ENCODE data around the gene ZMYND8.

ZMYND8 gene

GRCh38 chr20:47317127-47317895 is 39.2 kb downstream of the ZMYND8 start:
- H3K4me3 ChIP-seq (ENCODE audit: low read length), result no peak overlapping the region
- peak; percentile 99 for DNase-seq (ENCODE audit: low read depth)
- TF ChIP-seq CTCF (IDR thresholded peaks at IDR 0.05; ENCODE audit: insufficient read depth, low read depth, low read length, missing control alignments), result no peak

DNA sequence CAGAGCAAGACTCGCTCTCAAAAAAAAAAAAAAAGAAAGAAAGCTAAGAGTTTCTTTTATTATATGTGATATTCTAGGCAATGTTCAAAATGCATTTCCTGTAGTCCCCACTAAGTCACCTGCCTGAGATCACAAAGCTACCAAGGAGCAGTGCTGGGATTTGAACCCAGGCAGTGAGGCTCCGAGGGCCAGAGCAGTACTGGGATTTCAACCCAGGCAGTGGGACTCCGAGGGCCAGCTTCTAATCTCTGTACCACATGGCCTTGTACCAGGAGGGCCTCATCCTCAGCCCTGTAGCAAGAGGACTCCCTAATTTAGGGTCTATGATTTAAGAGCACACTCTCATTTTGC is 39.7 kb downstream of the ZMYND8 start:
- H3K4me3 ChIP-seq (ENCODE audit: low read length), result no peak overlapping the region
- DNase-seq (ENCODE audit: low read depth), result no peak
- no peak for TF ChIP-seq CTCF (IDR thresholded peaks at IDR 0.05; ENCODE audit: insufficient read depth, low read depth, low read length, missing control alignments)

DNA sequence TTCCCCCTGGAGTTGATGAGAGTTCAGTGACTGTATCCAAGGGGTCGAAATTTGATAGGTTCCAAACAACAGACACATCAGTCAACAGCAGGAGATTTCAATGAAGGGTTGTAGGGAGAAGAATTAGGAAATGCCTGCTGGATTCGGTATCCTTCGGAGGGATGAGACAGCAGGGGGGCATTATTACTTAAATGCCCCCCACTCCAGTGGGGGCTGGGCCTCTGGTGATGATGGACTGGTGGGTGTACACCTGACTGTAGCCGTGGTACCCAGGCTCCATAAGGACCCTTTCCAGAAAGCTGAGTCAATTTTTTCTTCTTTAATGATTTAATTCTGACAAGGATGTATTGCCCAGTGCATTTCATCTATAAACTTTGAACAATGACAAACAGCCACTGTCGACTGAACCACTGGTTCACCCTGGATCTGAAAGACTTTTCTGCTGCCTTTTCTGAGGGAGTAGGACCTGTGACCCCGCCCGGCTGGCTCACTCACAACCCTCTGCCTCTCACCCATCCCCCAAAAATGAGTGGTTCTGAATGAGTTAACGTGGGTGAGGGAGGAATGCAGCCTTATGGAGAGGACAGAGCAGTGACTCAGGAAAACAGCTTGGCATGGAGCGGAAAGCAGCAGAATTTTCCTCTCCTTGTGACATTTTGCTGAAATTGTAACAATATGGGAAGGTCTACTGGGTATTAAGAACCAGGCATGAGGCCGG is 41.0 kb downstream of the ZMYND8 start:
- no peak overlapping the region for H3K4me3 ChIP-seq (ENCODE audit: low read length)
- peak; percentile 94 for DNase-seq (ENCODE audit: low read depth)

GRCh38 chr20:47314647-47315338 is 41.7 kb downstream of the ZMYND8 start:
- no peak for TF ChIP-seq CTCF (IDR thresholded peaks at IDR 0.05; ENCODE audit: insufficient read depth, low read depth, low read length, missing control alignments)
- no peak for DNase-seq (ENCODE audit: low read depth)
- H3K4me3 ChIP-seq (ENCODE audit: low read length), result no peak overlapping the region

More for the DNA sequence above, 41.0 kb downstream of the ZMYND8 start:
- no peak for TF ChIP-seq CTCF (IDR thresholded peaks at IDR 0.05; ENCODE audit: insufficient read depth, low read depth, low read length, missing control alignments)

GRCh38 chr20:47311967-47312681 is 44.4 kb downstream of the ZMYND8 start:
- H3K4me3 ChIP-seq (ENCODE audit: low read length), result no peak overlapping the region
- no peak for TF ChIP-seq CTCF (IDR thresholded peaks at IDR 0.05; ENCODE audit: insufficient read depth, low read depth, low read length, missing control alignments)
- no peak for DNase-seq (ENCODE audit: low read depth)

GRCh38 chr20:47311211-47311610 is 45.3 kb downstream of the ZMYND8 start:
- no peak overlapping the region for H3K4me3 ChIP-seq (ENCODE audit: low read length)
- no peak for TF ChIP-seq CTCF (IDR thresholded peaks at IDR 0.05; ENCODE audit: insufficient read depth, low read depth, low read length, missing control alignments)
- DNase-seq (ENCODE audit: low read depth), result no peak

All from epithelial cell of esophagus (primary cell).